Hematopoietic multipotent progenitor cell treated with erythropoietin and hydrocortisone succinate and interleukin-3 and kit ligand, for 6 days (in vitro differentiated cells): ENCODE results near the gene NOSIP.

Experiments used
- DNase-seq: peaks from one replicate; pipeline ENCODE4 v3.0.0-alpha.2; 2015

The NOSIP gene

DNA sequence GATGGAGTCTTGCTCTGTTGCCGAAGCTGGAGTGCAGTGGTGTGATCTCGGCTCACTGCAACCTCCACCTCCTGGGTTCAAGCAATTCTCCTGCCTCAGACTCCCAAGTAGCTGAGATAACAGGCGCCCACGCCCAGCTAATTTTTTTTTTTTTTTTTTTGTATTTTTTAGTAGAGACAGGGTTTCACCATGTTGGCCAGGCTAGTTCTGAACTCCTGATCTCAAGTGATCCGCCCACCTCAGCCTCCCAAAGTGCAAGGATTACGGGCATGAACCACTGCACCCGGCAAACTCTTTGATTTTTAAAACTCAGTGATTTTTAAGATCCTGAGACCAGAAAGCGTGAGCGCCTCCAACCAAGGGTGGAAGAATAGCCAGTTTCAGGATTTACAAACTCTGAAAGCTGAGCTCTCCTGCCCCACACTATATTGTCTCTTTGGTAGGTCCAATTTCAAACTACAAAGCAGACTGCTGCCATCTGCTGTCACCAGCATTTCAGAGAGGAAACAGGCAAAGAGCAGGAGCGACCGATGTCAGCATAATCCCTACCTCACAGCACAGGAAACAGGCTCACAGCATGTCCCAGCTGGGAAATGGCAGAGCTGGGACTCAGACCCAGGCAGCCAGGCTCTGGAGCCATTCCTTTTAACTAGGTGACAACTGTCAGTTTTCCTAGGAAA lies 9.2 kb downstream of the NOSIP start:
- peak; percentile 55 for DNase-seq

DNA sequence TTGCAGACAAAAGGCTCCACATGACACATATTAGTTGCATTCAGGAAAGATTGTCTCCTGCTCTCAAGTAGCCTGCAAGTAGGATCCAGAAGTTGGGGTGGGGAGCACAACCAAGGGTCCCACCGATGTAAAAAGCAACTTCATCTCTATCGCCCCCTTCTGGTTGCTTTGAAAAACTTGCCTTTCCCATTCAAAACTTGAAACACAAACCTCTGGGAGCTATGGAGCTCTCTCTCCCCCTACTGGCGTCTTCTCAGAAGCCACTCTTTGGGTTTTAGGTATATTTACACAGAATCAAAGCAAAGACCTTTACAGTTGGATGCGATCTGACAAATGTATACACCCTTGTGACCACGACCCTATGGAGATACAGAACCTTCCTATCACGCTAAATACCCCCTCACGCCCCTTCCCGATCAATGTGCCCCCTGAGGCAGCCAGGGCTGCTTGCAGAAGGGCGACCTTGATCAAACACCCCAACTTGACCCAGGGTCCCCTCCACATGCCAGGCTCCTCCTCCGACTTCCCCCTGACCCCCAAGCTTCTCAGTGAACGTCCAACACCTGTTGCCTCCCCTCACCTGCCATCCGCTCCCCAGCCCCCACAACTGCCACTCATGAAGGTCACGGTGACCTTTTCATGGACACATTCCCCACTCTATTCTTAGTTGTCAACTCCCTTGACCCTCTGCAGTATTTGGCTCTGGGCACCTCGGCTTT lies 10.1 kb downstream of the NOSIP start:
- peak; percentile 96 for DNase-seq

DNA sequence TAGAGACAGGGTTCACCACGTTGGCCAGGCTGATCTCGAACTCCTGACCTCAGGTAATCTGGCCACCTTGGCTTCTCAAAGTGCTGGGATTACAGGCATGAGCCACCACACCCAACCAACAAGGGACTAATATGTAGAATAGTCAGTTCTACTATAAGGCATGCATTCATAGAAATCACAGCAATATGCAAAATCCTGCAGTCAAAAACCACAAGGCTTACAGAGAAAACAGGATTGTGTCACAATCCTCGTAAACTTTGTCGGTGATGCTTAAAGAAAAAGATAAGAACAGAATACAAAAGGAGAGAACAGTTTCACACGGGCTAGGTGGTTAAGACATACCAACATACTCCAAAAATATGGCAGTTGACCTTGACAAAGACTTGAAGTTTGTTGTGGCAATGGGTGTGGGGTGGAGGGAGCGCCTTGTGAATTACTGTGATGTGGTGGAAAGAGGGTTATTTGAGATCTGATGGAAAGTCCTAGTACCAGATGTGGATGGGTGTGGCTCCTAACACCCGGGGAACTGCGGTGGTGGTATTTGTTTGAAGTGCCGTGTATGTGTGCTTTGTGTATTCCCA lies 12.4 kb downstream of the NOSIP start:
- DNase-seq = peak; percentile 80

DNA sequence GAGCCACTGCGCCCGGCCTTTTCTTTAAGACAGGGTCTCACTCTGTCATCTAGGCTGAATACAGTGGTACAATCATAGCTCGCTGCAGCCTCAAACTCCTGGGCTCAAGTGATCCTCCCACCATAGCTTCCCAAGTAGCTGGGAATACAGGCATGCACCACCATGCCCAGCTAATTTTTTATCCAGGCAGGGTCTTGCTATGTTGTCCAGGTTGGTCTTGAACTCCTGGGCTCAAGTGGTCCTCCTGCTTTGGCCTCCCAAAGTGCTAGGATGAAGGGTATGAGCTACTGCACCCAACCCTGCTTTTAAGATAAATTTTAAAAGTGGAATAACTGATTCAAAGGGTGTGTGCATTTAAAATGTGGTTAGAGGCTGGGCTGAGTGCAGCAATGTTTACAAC lies 14.1 kb downstream of the NOSIP start:
- DNase-seq = no peak

DNA sequence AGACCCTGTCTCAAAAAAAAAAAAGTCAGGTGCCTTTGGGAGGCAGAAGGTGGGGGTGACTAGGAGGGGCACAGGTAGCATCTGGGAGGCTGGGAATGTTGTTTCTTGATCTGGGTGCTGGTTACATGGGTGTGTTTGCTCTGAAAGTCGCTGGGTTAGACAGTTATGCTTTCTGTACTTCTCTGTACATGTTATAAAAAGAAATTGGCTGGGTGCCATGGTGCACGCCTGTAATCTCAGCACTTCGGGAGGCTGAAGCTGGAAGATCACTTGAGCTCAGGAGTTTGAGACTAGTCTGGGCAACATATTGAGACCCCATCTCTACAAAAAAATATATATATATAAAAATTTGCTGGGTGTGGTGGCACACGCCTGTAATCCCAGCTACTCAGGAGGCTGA lies 15.1 kb downstream of the NOSIP start:
- DNase-seq = peak; percentile 69

DNA sequence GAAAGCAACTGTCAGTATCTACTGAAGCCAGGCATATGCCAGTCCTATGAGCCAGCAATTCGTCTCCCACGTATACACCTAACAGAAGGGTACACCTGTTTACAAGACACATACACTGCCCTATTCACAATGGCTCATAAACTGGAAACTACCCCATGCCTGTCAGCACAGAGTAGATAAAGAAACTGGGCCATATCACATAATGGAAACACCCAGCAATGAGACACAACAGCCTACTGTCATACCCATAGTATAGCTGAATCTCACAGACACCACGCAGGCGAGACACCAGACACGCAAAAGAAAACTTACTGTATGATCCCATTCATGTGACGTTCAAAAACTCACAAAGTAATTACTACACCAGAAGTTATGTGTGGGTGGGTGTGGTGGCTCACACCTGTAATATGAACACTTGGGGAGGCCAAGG lies 15.7 kb downstream of the NOSIP start:
- peak; percentile 64 for DNase-seq

DNA sequence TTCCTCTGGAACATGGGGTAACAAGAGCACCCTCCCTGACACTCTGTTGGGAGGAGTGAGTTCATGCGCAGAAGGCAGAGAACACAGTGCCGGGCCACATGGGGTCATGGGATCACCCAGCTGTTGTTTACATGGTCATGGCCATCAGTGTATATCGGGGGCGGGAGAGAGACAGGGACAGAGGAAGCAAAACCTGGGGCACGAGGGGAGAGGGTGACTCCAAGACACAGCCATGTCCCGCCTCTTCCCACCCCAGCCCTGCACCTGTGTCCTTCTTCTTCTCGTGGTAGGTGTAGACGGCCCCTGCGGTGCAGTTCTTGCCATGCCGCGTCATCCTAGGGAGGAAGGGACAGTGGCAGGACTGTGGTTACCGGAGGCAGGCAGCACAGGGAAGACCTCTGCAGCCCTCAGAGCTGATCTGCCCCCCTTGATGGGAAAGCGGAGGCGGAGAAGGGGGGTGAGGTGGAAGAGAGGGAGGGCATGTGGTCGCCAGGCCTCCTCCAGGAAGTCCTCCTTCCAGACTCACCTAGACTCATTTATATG lies 19.9 kb downstream of the NOSIP start:
- DNase-seq = no peak

DNA sequence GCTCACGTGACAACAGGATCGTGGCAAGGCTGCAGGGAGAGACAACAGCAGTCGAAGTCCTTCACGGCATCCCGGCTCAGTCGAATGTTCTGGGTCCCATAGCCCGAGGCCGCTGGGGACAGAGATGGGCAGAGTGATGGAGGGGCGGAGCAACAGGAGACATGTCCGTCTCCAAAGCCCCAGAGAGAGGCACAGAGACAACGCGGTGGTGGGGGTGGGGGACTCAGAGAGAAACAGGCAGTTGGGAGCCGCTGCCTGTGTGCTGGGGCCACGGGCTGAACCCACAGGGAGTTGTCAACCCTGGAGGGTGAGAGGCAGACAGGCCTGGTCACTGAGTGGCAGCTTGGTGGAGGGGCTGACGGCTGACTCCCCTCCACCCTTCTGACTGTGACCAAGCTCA lies 20.4 kb downstream of the NOSIP start:
- no peak for DNase-seq

DNA sequence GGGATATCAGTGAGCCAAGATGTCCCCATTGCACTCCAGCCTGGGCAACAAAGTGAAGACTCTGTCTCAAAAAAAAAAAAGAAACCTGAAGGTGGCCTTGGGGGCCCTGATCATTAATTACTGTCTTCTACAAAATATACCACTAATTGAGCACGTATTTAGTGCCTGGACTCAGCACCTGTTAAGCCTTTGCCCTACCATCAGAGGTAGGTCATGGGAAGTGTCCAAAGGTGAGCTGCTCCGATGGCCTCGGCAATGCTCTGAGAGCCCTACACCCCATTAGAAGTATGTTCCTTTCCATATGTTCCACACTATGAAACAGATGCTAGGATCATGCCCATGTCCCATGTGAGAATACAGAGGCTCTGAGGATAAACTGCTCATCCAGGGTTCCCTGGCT lies 20.9 kb downstream of the NOSIP start:
- no peak for DNase-seq

DNA sequence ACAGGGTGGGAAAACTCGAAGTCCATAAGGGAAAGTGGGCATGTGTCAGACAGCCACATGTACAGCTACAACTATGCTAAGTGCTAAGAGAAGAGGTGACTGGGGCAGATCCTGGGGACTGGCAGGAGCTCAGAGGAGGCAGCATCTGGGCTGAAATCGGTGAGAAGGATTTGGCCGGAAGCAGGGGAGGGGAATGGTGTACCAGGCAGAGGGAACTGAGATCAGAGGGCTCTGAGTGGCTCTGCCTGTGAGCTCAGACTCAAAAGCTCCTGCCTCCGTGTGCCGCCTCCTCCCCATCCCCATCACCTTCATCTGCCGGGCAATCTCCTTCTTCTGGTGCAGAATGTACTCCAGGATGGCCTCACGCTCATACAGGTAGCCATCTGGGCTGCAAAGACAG lies 21.8 kb downstream of the NOSIP start:
- DNase-seq = no peak

DNA sequence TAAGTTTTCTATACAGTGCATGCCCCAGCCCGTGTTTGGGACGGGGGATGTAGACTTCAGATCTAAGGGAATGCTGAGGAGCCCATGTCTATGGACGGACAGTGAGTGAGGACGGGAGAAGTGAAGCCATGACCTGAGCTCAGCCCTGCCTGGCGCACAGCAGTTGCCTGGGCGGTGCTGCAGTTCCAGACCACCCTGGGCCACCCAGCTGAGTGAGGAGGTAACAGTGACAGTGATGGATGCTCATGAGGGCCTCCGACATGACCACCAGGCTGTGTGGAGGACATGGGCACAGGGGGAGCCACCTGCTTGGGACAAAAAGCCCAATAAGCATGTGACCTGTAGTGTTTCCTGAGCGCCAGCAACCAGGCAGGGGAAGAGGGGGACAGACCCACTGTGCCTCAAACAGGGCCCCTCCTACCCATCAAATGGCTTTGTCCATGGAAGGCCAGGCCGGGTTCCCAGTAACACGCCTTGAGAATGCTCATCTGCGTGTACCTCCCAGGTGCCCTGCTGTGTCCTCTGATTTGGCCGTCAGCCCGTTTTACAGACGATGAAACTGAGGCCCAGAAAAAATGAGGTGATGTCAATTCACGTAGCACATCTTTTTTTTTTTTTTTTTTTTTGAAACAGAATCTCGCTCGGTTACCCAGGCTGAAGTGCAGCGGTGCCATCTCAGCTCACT lies 22.6 kb downstream of the NOSIP start:
- DNase-seq = no peak

DNA sequence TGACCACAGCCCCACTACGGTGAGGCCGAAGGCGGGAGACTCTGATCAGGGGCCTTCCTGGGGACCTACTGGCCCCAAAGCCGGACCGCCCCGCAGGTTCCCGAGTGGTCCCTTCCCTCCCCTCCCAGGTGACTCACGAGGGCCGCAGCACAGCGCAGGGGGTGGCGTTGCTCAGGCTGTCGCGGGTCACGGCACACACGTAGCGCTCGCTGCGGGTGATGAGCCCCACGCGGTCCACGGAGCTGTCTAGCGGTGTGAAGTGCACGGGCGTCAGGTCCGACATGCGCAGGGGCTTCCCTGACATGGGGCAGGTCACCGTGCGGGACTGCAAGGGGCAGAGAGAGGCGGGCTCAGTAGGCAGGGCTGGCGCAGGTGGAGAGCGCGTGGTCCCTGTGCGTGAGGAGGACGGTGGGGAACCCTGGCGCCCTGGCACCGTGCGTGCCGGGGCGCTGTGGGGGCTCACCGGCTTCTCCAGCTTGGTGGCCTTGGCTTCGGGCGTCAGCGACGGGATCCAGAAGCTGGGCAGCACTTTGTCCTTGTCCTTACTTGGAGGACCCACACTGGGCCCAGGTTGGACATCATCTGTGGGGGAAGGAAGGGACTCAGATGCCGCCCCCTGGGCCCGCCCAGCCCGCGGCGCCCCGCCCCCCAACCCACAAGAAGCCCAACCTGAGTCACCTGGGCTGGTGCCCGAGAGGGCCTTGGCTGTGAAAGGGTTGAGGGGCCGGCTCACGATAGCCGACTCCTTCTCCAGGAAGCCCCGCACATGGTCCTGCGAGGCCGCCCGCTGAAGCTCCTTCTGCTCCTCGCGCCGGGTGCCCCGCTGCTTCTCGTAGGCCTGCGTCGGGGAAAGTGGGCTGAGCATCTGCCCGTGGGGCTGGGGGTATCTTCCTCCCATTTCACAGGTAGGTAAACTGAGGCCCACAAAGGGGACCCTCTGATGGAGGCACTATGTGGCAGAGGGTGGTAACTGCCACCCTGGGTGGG lies 23.7 kb downstream of the NOSIP start:
- DNase-seq = no peak

DNA sequence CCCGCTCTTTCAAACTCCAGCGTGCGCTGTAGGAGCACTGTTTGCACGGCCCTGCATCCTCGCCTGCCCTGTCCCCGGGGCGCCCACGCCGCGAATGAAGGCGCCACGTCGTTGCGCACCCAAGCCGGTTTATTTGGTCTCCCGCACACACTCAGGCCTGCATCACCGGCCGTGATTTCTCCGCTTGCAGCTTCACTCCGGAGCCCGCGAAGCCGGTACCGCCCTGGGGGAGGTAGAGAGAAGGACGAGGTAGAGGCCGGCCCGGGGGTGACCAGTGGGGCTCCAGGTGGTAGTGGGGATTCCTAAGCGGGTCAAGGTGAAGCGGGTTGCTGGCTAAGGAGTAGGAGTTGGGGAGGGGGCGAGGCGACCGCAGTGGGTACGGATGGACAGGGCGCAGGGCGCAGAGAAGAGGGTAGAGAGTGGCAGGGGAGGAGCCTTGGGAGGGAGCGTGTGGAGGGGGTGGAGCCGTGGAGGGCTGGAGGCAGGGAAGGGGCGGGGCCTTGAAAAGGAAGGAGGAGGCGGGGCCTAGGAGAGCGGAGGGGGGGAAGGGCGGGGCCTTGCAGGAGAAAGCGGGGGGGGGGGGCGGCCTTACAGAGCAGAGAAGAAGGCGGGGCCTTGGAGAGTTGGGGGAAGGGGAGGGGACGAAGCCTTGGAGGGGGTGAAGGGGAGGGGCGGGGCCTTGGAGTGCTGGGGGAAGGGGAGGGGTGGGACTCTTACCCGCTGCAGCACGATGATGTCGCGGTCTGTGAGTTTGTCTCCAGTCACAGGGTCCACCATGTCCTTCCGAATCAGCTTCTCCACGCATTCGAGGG lies 24.6 kb downstream of the NOSIP start:
- DNase-seq = peak; percentile 88

DNA sequence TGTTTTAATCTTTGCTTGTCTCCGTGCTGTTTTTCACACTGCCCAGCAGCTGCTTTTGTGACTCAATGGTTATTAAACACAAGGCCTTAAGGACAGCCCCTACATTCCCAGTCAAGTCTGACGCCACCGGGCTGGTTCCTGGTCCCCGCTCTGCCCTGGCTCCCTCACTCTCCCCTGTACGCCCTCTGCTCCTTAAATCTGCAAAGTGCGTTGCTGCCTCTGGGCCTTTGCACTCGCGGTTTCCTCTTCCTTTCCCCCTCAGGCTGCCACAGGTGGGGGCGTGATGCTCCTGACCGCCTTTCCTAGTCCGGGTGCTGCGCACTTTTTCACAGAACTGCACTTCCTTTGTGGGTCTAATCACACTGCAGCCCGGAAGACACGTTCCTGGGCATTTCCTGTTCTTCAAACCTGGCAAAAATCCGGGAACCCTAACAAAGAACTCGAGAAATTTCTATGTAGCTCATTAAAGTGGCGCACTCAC lies 25.6 kb downstream of the NOSIP start:
- DNase-seq = no peak

DNA sequence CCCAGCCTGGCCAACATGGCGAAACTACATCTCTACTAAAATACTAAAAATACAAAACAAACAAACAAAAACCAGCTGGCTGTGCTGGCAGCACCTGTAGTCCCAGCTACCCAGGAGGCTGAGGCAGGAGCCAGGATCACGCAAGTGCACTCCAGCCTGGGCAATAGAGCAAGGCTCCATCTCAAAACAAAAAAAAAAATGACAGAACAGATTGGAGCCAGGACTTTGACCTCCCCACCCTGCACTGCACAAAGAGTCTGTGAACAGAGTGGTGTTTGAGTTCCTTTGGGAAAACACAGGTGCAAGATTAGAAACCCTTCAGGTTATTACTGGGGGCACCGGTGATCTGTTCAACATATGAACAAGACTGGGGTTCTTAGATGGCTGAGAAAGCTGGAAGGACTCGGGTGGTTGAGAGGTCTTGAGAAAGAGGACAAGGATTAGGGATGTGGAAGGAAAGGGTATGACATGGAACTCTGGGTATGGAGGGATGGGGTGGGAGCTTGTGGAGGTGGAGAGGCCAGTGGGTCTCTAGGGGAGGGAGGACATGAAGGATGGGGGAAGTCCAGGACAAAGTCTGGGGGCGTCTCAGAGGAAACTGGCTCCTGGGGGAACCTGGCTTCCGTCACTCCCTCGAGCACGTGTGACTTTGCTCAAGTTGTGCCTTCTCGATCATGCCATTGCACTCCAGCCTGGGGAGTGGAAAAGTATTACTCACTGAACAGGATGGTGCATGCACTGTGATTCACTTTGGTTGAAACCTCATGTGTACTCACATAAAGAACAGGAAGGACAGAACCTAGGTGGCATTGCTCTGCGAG lies 26.7 kb downstream of the NOSIP start:
- DNase-seq = no peak

DNA sequence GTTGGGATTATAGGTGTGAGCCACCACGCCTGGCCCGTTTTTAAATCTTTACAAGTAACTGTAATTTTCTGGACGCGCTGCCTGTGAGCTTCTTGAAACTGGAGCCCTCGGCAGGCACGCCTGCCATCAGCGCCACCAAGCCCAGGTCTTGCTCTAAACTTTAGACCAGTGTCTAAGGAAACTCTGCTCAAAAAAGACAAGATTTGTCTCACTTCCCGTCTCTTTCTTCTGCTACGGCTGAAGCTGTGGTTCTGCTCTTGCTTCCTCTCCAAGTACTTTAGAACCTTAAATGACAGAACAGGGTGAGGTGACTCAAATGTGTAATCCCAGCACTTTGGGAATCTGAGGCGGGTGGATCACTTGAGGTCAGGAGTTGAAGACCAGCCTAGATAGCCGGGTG lies 27.6 kb downstream of the NOSIP start:
- DNase-seq = no peak

DNA sequence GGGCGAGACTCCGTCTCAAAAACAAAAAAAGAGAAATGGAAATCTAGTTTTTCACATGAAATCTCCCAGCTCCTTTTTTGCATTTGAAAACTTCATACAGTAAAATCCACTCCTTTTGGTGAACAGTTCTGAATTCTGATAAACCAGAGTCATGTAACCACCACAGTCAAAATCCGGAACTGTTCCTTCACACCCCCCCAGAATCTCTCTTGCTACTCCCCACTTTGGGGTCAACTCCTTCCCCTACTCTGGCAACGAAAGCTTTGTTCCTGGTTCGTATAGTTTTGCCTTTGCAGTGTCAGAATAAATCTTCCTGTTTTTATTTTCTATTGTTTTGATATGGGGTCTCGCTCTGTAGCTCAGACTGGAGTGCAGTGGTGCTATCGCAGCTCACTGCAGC lies 28.8 kb downstream of the NOSIP start:
- no peak for DNase-seq

DNA sequence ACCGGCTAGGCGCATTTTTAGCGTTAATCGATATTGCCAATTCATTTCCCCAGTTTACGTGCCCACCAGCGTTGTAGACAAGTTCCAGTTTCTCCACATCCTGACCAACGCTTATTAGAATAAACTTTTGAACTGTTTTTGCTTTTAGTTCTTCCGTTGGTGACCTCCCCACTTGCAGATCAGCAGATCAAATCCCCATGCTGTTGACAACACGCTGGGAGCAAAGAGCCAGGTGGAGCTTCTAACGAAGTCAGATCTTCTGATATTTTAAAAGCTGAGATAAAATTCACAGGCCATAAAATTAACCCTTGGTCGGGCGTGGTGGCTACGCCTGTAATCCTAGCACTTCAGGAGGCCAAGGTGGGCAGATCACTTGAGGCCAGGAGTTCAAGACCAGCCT lies 31.3 kb downstream of the NOSIP start:
- DNase-seq = peak; percentile 35

DNA sequence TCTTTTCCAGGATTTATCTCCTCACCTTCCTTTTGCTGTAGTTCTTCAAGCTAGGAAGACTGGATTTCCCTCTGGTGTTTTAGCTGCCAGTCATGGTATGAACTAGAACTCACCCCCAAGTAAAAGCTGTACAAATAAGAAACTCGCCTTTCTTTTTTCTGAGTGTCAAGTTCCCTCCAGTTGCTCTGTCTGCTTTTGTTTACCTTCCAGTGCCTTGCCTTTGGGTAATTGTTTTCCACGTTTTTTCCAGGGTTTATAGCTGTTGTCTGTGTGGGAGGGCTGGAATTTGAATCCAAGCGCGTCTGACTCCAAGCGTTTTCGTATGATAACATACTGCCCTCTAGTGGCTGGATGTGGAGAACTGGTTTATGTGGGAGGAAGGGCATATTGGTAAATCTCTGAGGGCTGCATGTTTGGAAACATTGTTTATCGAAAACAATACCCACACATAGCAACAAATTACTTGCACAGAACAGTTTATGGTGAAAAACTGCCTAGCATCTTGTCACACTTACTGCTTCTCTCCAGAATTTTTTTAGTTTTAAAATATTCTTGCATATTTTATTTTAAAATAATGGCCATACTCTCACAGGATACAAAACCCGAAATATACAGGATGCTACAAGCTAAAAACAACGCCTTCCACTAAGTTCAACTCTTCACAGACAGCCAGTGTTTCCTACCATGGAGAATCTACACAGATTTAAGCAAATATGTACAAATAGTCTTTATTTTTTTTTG lies 33.4 kb downstream of the NOSIP start:
- peak; percentile 93 for DNase-seq

DNA sequence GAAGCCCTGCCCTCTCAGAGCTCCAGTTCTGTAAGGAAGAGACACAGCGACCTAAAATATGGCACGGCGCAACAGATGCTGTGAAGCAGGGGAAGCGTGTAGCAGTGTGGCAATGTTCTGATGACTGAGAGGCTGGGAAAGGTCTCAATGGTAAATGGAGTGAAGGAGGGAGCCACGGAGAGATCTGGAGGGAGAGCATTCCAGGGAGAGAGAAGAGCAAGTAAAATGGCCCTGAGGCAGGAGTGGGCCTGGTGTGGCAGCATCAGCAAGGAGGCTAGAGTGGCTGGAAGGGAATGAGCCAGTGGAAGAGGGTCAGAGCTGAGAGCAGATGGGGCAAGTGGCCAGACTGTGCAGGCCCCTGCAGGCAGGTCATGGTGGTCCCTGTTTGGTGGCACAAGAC lies 36.2 kb downstream of the NOSIP start:
- DNase-seq = no peak
